ENCODE results near the gene EDN3. TPM values are rescaled to one million over a fixed set of nuclear protein-coding genes. Genes with fewer than 3 reads are reported as not detected.

Gene EDN3, protein sequence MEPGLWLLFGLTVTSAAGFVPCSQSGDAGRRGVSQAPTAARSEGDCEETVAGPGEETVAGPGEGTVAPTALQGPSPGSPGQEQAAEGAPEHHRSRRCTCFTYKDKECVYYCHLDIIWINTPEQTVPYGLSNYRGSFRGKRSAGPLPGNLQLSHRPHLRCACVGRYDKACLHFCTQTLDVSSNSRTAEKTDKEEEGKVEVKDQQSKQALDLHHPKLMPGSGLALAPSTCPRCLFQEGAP
- not detected in 2 replicates for polyA plus RNA-seq (2013)

DNA sequence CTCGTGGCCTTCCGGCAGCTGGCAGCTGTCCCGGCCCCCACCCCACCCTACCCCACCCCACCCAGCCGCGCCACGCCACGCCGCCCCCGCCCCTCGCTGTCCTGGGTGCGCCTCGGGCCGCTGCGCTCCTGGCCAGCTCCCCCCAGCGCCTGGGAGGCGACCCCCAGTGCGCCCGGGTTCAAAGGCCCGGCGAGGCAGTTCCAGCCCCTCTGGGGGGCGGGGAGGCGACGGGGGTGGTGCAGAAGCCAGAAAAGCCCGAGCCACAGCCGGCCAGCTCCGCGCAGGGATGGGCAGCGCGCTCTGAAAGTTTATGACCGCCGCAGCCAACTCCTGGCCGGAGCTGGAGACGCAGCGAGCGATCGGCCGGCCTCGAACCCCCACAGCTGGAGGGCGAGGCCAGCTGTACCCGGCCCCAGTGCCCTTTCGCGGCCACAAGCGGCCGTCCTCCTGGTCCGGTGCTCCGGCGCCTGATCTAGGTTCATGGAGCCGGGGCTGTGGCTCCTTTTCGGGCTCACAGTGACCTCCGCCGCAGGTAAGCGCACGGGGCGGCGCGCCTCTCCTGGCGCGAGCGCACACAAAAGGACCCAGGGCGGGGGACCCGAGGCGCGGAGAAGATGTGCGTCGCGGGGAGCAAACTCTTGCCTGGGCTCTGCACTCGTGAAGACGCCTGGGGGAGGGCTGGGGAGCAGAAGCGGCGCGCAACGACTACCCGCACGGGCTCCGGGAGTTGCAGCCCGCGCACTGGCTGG is at the start of gene EDN3:
Gene EDN3 (plus strand): TSS at position 279 of the 749 bp plus-strand sequence. CDS start 202 bp downstream, at position 481.
- Histone ChIP-seq H3K27me3 (ENCODE audit: insufficient read depth, low read length) (peaks cover 41% of the 10 kb centered on the region), H2AK5ac (ENCODE audit: low read length) (no peak within 1 kb of the TSS), H3K4me2 (ENCODE audit: low read length) (peak within 1 kb of the TSS; percentile 6), H3K79me1 (ENCODE audit: low read length) (no peaks in the 10 kb centered on the region), H3K9ac (ENCODE audit: low read length) (no peak within 1 kb of the TSS), H2AFZ (ENCODE audit: insufficient read depth, low read length, poor library complexity) (no peak within 1 kb of the TSS), H4K8ac (ENCODE audit: low read depth, low read length) (no peak within 1 kb of the TSS), H4K12ac (ENCODE audit: low read depth, low read length) (no peak within 1 kb of the TSS), H4K91ac (ENCODE audit: low read depth, low read length) (no peak within 1 kb of the TSS), H3K36me3 (ENCODE audit: control insufficient read depth in 1 of 2, insufficient read depth in 2 of 2, low read length in 2 of 2) (no peaks in the 10 kb centered on the region), H3K23ac (ENCODE audit: low read length) (no peak within 1 kb of the TSS), H3K79me2 (ENCODE audit: control insufficient read depth, insufficient read depth, low read length, poor library complexity) (no peaks in the 10 kb centered on the region), H3K27ac (ENCODE audit: low read depth, low read length) (no peak within 1 kb of the TSS), H3K18ac (ENCODE audit: low read length) (no peak within 1 kb of the TSS), H3K4me3 (ENCODE audit: low read depth, low read length) (no peak within 1 kb of the TSS), H2BK12ac (ENCODE audit: low read length) (no peak within 1 kb of the TSS), H2BK5ac (ENCODE audit: low read depth, low read length, poor library complexity) (no peak within 1 kb of the TSS), H3K14ac (ENCODE audit: low read length) (no peak within 1 kb of the TSS), H3K4ac (ENCODE audit: low read depth, low read length) (no peak within 1 kb of the TSS), H3K4me1 (ENCODE audit: control insufficient read depth in 1 of 2, insufficient read depth in 2 of 2, low read length in 2 of 2) (no peaks in the 10 kb centered on the region), H2BK120ac (ENCODE audit: insufficient read depth, low read length, poor library complexity) (no peak within 1 kb of the TSS), H3K9me3 (ENCODE audit: insufficient read depth, low read depth, low read length) (peaks cover 2% of the 10 kb centered on the region)
- no CpG with 5 or more reads among the region's 77 CpGs for WGBS (ENCODE audit: extremely low coverage, insufficient coverage, insufficient read length)
- no peak for DNase-seq

DNA sequence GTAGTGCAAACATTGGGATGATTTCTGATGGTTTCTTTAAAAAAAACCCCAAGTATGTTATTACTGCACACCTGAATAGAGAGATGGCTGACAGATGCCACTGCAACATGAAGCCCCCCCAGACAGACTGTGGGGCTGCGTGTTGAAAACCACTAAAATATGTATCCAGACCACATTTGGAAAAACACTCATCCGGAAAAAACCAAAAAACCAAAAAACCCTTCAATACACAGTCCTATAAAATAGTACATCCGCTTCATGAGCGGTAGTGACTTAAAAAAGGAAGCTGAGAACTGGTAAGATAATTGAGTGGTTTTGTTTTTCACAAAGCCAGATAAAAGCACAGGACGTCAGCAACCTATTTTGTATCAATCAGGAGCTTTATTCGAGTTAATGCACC is 47.1 kb upstream of the EDN3 start:
- Histone ChIP-seq H3K79me2 (ENCODE audit: control insufficient read depth, insufficient read depth, low read length, poor library complexity) (no peaks in the 10 kb centered on the region), H4K12ac (ENCODE audit: low read depth, low read length) (no peak overlapping the region), H4K8ac (ENCODE audit: low read depth, low read length) (no peak overlapping the region), H3K4me1 (ENCODE audit: control insufficient read depth in 1 of 2, insufficient read depth in 2 of 2, low read length in 2 of 2) (peaks cover 0 to 3% of the 10 kb centered on the region in 2 experiments), H2AFZ (ENCODE audit: insufficient read depth, low read length, poor library complexity) (no peak overlapping the region), H3K36me3 (ENCODE audit: control insufficient read depth in 1 of 2, insufficient read depth in 2 of 2, low read length in 2 of 2) (no peaks in the 10 kb centered on the region), H3K79me1 (ENCODE audit: low read length) (no peaks in the 10 kb centered on the region), H2AK5ac (ENCODE audit: low read length) (no peak overlapping the region), H3K4ac (ENCODE audit: low read depth, low read length) (no peak overlapping the region), H3K27ac (ENCODE audit: low read depth, low read length) (no peak overlapping the region), H2BK120ac (ENCODE audit: insufficient read depth, low read length, poor library complexity) (no peak overlapping the region), H3K4me2 (ENCODE audit: low read length) (no peak overlapping the region), H3K23ac (ENCODE audit: low read length) (no peak overlapping the region), H3K4me3 (ENCODE audit: low read depth, low read length) (no peak overlapping the region), H3K27me3 (ENCODE audit: insufficient read depth, low read length) (no peaks in the 10 kb centered on the region), H4K91ac (ENCODE audit: low read depth, low read length) (no peak overlapping the region), H3K14ac (ENCODE audit: low read length) (no peak overlapping the region), H3K9me3 (ENCODE audit: insufficient read depth, low read depth, low read length) (no peaks in the 10 kb centered on the region), H2BK12ac (ENCODE audit: low read length) (no peak overlapping the region), H3K18ac (ENCODE audit: low read length) (no peak overlapping the region), H2BK5ac (ENCODE audit: low read depth, low read length, poor library complexity) (no peak overlapping the region), H3K9ac (ENCODE audit: low read length) (no peak overlapping the region)
- no peak for DNase-seq
- WGBS (ENCODE audit: extremely low coverage, insufficient coverage, insufficient read length), result no CpG with 5 or more reads among the region's 6 CpGs

DNA sequence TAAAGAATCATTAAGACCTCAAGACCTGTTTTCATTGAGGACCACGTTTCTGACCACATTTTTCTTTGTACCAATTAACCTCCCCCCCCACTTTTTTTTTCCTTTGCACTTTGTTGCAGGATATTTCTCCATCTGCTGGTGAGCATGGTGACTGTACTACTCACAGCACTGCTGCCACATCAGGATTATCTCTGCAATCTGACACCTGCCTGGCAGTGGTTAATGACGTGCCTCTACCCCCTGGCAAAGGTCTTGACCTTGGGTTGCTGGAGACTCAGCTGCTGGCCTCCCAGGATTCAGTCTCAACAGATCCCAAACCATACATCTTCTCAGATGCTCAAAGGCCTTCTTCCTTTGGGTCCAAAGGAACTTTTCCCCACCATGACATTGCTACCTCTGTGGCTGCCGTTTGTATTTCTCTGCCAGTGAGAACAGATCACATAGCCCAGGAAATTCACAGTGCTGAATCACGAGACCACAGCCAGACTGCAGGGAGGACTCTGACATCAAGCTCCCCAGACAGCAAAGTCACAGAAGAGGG is 46.6 kb upstream of the EDN3 start:
- Histone ChIP-seq H3K27me3 (ENCODE audit: insufficient read depth, low read length) (no peaks in the 10 kb centered on the region), H3K14ac (ENCODE audit: low read length) (no peak overlapping the region), H2BK5ac (ENCODE audit: low read depth, low read length, poor library complexity) (no peak overlapping the region), H2AFZ (ENCODE audit: insufficient read depth, low read length, poor library complexity) (no peak overlapping the region), H2BK120ac (ENCODE audit: insufficient read depth, low read length, poor library complexity) (no peak overlapping the region), H3K79me2 (ENCODE audit: control insufficient read depth, insufficient read depth, low read length, poor library complexity) (no peaks in the 10 kb centered on the region), H3K36me3 (ENCODE audit: control insufficient read depth in 1 of 2, insufficient read depth in 2 of 2, low read length in 2 of 2) (no peaks in the 10 kb centered on the region), H3K23ac (ENCODE audit: low read length) (no peak overlapping the region), H2BK12ac (ENCODE audit: low read length) (no peak overlapping the region), H4K8ac (ENCODE audit: low read depth, low read length) (no peak overlapping the region), H3K4me2 (ENCODE audit: low read length) (no peak overlapping the region), H3K18ac (ENCODE audit: low read length) (no peak overlapping the region), H3K79me1 (ENCODE audit: low read length) (no peaks in the 10 kb centered on the region), H3K4me3 (ENCODE audit: low read depth, low read length) (no peak overlapping the region), H3K4me1 (ENCODE audit: control insufficient read depth in 1 of 2, insufficient read depth in 2 of 2, low read length in 2 of 2) (peaks cover 0 to 3% of the 10 kb centered on the region in 2 experiments), H3K9me3 (ENCODE audit: insufficient read depth, low read depth, low read length) (no peaks in the 10 kb centered on the region), H3K27ac (ENCODE audit: low read depth, low read length) (no peak overlapping the region), H4K12ac (ENCODE audit: low read depth, low read length) (no peak overlapping the region), H3K4ac (ENCODE audit: low read depth, low read length) (no peak overlapping the region), H3K9ac (ENCODE audit: low read length) (no peak overlapping the region), H4K91ac (ENCODE audit: low read depth, low read length) (no peak overlapping the region), H2AK5ac (ENCODE audit: low read length) (no peak overlapping the region)
- WGBS (ENCODE audit: extremely low coverage, insufficient coverage, insufficient read length), result no CpG with 5 or more reads among the region's 4 CpGs
- DNase-seq, result no peak

DNA sequence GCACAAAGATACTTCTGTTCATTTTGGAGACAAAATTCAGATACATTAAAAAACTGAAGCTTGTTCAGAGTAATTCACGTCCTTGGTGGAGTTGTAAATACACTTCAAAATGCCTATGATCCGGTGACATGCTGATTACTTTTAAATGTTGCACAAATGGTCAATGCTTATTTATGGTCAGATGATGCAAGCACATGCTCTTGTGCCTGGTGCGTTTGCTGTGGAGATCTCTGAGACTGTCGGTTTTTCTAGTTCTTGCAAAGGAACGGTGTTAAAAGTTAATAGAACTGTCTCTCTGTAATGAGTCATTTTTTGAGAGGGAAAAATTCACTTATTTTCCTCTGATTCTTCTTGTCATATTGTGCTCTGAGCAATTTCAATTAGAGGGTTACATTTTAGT is 45.2 kb upstream of the EDN3 start:
- no CpG with 5 or more reads among the region's 5 CpGs for WGBS (ENCODE audit: extremely low coverage, insufficient coverage, insufficient read length)
- no peaks in the 10 kb centered on the region for H3K79me2 ChIP-seq (ENCODE audit: control insufficient read depth, insufficient read depth, low read length, poor library complexity)
- H3K27ac ChIP-seq (ENCODE audit: low read depth, low read length), result no peak overlapping the region
- no peak overlapping the region for H2AFZ ChIP-seq (ENCODE audit: insufficient read depth, low read length, poor library complexity)
- no peak overlapping the region for H3K14ac ChIP-seq (ENCODE audit: low read length)
- no peak overlapping the region for H3K4me2 ChIP-seq (ENCODE audit: low read length)
- H3K79me1 ChIP-seq (ENCODE audit: low read length), result no peaks in the 10 kb centered on the region
- H3K27me3 ChIP-seq (ENCODE audit: insufficient read depth, low read length), result no peaks in the 10 kb centered on the region
- H3K18ac ChIP-seq (ENCODE audit: low read length), result no peak overlapping the region
- H2BK120ac ChIP-seq (ENCODE audit: insufficient read depth, low read length, poor library complexity), result no peak overlapping the region
- H3K36me3 ChIP-seq (ENCODE audit: control insufficient read depth in 1 of 2, insufficient read depth in 2 of 2, low read length in 2 of 2), result no peaks in the 10 kb centered on the region
- no peak overlapping the region for H3K9ac ChIP-seq (ENCODE audit: low read length)
- no peak overlapping the region for H4K12ac ChIP-seq (ENCODE audit: low read depth, low read length)
- H2BK12ac ChIP-seq (ENCODE audit: low read length), result no peak overlapping the region
- no peak overlapping the region for H4K91ac ChIP-seq (ENCODE audit: low read depth, low read length)
- H4K8ac ChIP-seq (ENCODE audit: low read depth, low read length), result no peak overlapping the region
- H3K4me1 ChIP-seq (ENCODE audit: control insufficient read depth in 1 of 2, insufficient read depth in 2 of 2, low read length in 2 of 2), result peaks cover 0 to 3% of the 10 kb centered on the region in 2 experiments
- no peak overlapping the region for H3K23ac ChIP-seq (ENCODE audit: low read length)
- H2BK5ac ChIP-seq (ENCODE audit: low read depth, low read length, poor library complexity), result no peak overlapping the region
- no peak for DNase-seq
- H3K9me3 ChIP-seq (ENCODE audit: insufficient read depth, low read depth, low read length), result no peaks in the 10 kb centered on the region
- no peak overlapping the region for H3K4me3 ChIP-seq (ENCODE audit: low read depth, low read length)
- no peak overlapping the region for H3K4ac ChIP-seq (ENCODE audit: low read depth, low read length)
- no peak overlapping the region for H2AK5ac ChIP-seq (ENCODE audit: low read length)
